CD4-positive, alpha-beta T cell (primary cell): Measurements from ENCODE around the gene PRICKLE4. TPM values are rescaled to one million over a fixed set of nuclear protein-coding genes. Genes with fewer than 3 reads are reported as not detected.

Source experiments
- ATAC-seq: fragments of 200-7000 bp; cut with Tn5 transposase; one replicate; pipeline ENCODE4 v1.10.0; 2022; ENCODE audit warnings: mild to moderate bottlenecking; ENCODE audit not compliant: poor library complexity
- CTCF ChIA-PET: fragments of 350-600 bp; sonication (Branson Sonifier 250); formaldehyde crosslinking; loops from one replicate; lab custom pipeline; 2021; ENCODE audit warnings: antibody characterized with exemption, inconsistent platforms; lab: Charles Lee
- POLR2A ChIA-PET: fragments of 350-600 bp; sonication (Branson Sonifier 250); formaldehyde crosslinking; loops from one replicate; lab custom pipeline; 2021; ENCODE audit warnings: antibody characterized with exemption, inconsistent platforms; lab: Charles Lee
- DNase-seq, 14 experiments: peaks; one replicate each; pipeline ENCODE4 v3.0.0-alpha.2; 2013 to 2020; ENCODE audit warnings: mixed read lengths in 2 of 14
- H3K27ac ChIP-seq, 2 donors: one replicate each; pipeline versions ENCODE4 v1.5.1 to v1.7.0; 2013; ENCODE audit warnings: low read length in 2 of 2, low read depth in 1 of 2, mild to moderate bottlenecking in 1 of 2
- H3K27me3 ChIP-seq, 2 experiments: 1 replicate in 1 of 2; 2 replicates in 1 of 2; pipeline versions ENCODE4 v1.6.1 to v1.7.0; 2013; ENCODE audit warnings: low read length in 2 of 2, control low read depth in 1 of 2, mild to moderate bottlenecking in 1 of 2, moderate library complexity in 1 of 2; ENCODE audit not compliant: insufficient read depth in 2 of 2, control insufficient read depth in 1 of 2
- H3K36me3 ChIP-seq: one replicate; pipeline ENCODE4 v1.6.1; 2013; ENCODE audit warnings: low read length, control low read depth; ENCODE audit not compliant: insufficient read depth
- H3K4me1 ChIP-seq: one replicate; pipeline ENCODE4 v1.6.1; 2013; ENCODE audit warnings: low read length, control low read depth; ENCODE audit not compliant: insufficient read depth
- H3K4me3 ChIP-seq: one replicate; pipeline ENCODE4 v1.5.1; 2013; ENCODE audit warnings: mild to moderate bottlenecking, low read length, moderate library complexity
- H3K9me3 ChIP-seq, 2 experiments: 1 replicate in 1 of 2; 2 replicates in 1 of 2; pipeline versions ENCODE4 v1.6.1 to v1.7.0; 2013; ENCODE audit warnings: low read length in 2 of 2, mild to moderate bottlenecking in 2 of 2, control low read depth in 1 of 2, moderate library complexity in 1 of 2; ENCODE audit not compliant: control insufficient read depth in 1 of 2, insufficient read depth in 1 of 2
- H3K27ac Mint-ChIP-seq: one replicate; pipeline ENCODE4 v1.8.0; 2020; ENCODE audit warnings: mixed read lengths
- H3K27me3 Mint-ChIP-seq: one replicate; pipeline ENCODE4 v1.8.0; 2021; ENCODE audit warnings: mixed read lengths
- H3K36me3 Mint-ChIP-seq: one replicate; pipeline ENCODE4 v1.8.0; 2021; ENCODE audit warnings: low read depth, mixed read lengths
- H3K4me1 Mint-ChIP-seq: one replicate; pipeline ENCODE4 v1.8.0; 2021; ENCODE audit warnings: low read depth, mixed read lengths
- H3K4me3 Mint-ChIP-seq: one replicate; pipeline ENCODE4 v1.8.0; 2020; ENCODE audit warnings: mild to moderate bottlenecking, mixed read lengths
- H3K9me3 Mint-ChIP-seq: one replicate; pipeline ENCODE4 v1.8.0; 2020; ENCODE audit warnings: mixed read lengths
- CTCF ChIP-seq: fragments of 200-600 bp; IDR thresholded peaks from one replicate; pipeline ENCODE4 v1.8.0; 2022; ENCODE audit warnings: antibody characterized with exemption, mild to moderate bottlenecking
- intact Hi-C, 2 experiments: fragments of 100-400 bp; cut with DNase I in 1 of 2; cut with micrococcal nuclease in 1 of 2; formaldehyde crosslinking; loops; one replicate each; pipeline versions ENCODE4 v1.15.1 to v1.9.0; 2023 to 2025; cut with DNase I, micrococcal nuclease
- total RNA-seq, 174 experiments: library from RNA in 2 of 174; stranded (reverse) in 2 of 174; gene quantifications; one replicate each; pipeline ENCODE4 v1.2.3 and lab custom pipeline; 2021 to 2026

PRICKLE4 gene
- total RNA-seq, 2 experiments from 2014 or later: not detected

- H3K27me3 ChIP-seq: peaks cover 7 to 8% of the 10 kb centered on the region in 2 experiments
- Mint-ChIP-seq H3K27ac (no peak overlapping the region), H3K4me1 (peaks cover 32% of the 10 kb centered on the region), H3K27me3 (peaks cover 11% of the 10 kb centered on the region), H3K4me3 (peak overlapping the region; percentile 92), H3K36me3 (peaks cover 19% of the 10 kb centered on the region), H3K9me3 (no peaks in the 10 kb centered on the region)
- no peak overlapping the region for H3K27ac ChIP-seq
- H3K4me3 ChIP-seq: no peak overlapping the region
- H3K36me3 ChIP-seq: peaks cover 9% of the 10 kb centered on the region
- H3K9me3 ChIP-seq: peaks cover 0 to 3% of the 10 kb centered on the region in 2 experiments
- POLR2A ChIA-PET: interaction anchor here (0.7 kb wide), 1 partner anchor 49 kb away, joined by 3 read pairs; the partner anchor contains the start of gene TFEB
- DNase-seq: peak in 2 of 14 experiments; percentile 41 to 43
- TF ChIP-seq CTCF: no peak
- CTCF ChIA-PET: interaction anchor here (0.6 to 0.8 kb wide), 3 partner anchors 113 to 320 kb away, joined by 3 to 4 read pairs (median 3); no protein-coding TSS in a partner anchor
- no peak for ATAC-seq
- peaks cover 38% of the 10 kb centered on the region for H3K4me1 ChIP-seq
- intact Hi-C loops: loop anchor here (2.0 to 10.0 kb wide), 5 partner anchors 110 to 1110 kb away; partner anchors contain the start of genes UBR2 (in 2 of the 2) and USP49 (in 1 of the 2)
Observed at GRCh38 chr6:41784581-41785171, 4.1 kb downstream of the PRICKLE4 start.

- Histone ChIP-seq H3K4me1 (peaks cover 36% of the 10 kb centered on the region), H3K27ac (no peak overlapping the region), H3K4me3 (no peak overlapping the region), H3K9me3 (peaks cover 0 to 3% of the 10 kb centered on the region in 2 experiments), H3K27me3 (peaks cover 7 to 8% of the 10 kb centered on the region in 2 experiments), H3K36me3 (peaks cover 15% of the 10 kb centered on the region)
- ATAC-seq (no peak), DNase-seq (no peak)
- Mint-ChIP-seq H3K9me3 (no peaks in the 10 kb centered on the region), H3K4me3 (peak overlapping the region; percentile 92), H3K36me3 (peaks cover 25% of the 10 kb centered on the region), H3K4me1 (peaks cover 32% of the 10 kb centered on the region), H3K27ac (no peak overlapping the region), H3K27me3 (peaks cover 6% of the 10 kb centered on the region)
- TF ChIP-seq CTCF: no peak
- intact Hi-C loops: loop anchor here (2.0 to 10.0 kb wide), 5 partner anchors 110 to 1110 kb away; partner anchors contain the start of genes UBR2 (in 2 of the 2) and USP49 (in 1 of the 2)
- ChIA-PET CTCF (interaction anchor here (0.8 to 2.9 kb wide), 2 partner anchors 261 to 319 kb away, joined by 3 to 75 read pairs; no protein-coding TSS in a partner anchor), POLR2A (interaction anchor here (3.0 kb wide), 1 partner anchor 260 kb away, joined by 34 read pairs; no protein-coding TSS in a partner anchor)
Observed at GRCh38 chr6:41785254-41785653, 4.7 kb downstream of the PRICKLE4 start.

GRCh38 chr6:41785689-41786450 lies 5.3 kb downstream of the PRICKLE4 start:
- peaks cover 32% of the 10 kb centered on the region for H3K4me1 Mint-ChIP-seq
- peaks cover 5% of the 10 kb centered on the region for H3K27me3 Mint-ChIP-seq
- CTCF ChIA-PET: interaction anchor here (0.7 to 2.9 kb wide), 16 partner anchors 8 to 778 kb away, joined by 3 to 75 read pairs (median 12); partner anchors contain the start of genes BYSL, MED20, TAF8 and TFEB
- Histone ChIP-seq H3K27me3 (peaks cover 5% of the 10 kb centered on the region in 2 experiments), H3K4me3 (peak overlapping the region; percentile 22), H3K9me3 (peaks cover 0 to 1% of the 10 kb centered on the region in 2 experiments), H3K27ac (no peak overlapping the region), H3K36me3 (peaks cover 21% of the 10 kb centered on the region), H3K4me1 (peaks cover 30% of the 10 kb centered on the region)
- peaks cover 31% of the 10 kb centered on the region for H3K36me3 Mint-ChIP-seq
- H3K27ac Mint-ChIP-seq: no peak overlapping the region
- POLR2A ChIA-PET: interaction anchor here (1.2 to 3.0 kb wide), 15 partner anchors 52 to 1844 kb away, joined by 3 to 41 read pairs (median 9); partner anchors contain the start of genes BYSL, KLC4, MED20 and MRPL2
- peak in 1 of 14 experiments; percentile 38 for DNase-seq
- H3K9me3 Mint-ChIP-seq: no peaks in the 10 kb centered on the region
- TF ChIP-seq CTCF: no peak
- ATAC-seq: no peak
- intact Hi-C loops: loop anchor here (2.0 to 10.0 kb wide), 7 partner anchors 51 to 1109 kb away; partner anchors contain the start of genes TFEB (in 2 of the 2), UBR2 (in 2 of the 2) and USP49 (in 1 of the 2)
- peak overlapping the region; percentile 92 for H3K4me3 Mint-ChIP-seq
